ENCODE measurements around the gene KNOP1.
"Not testable (repeated sequence)": the region's sequence is repeated elsewhere in the genome, so short reads cannot be mapped to it uniquely, and the experiment has no call there.

Gene KNOP1

DNA sequence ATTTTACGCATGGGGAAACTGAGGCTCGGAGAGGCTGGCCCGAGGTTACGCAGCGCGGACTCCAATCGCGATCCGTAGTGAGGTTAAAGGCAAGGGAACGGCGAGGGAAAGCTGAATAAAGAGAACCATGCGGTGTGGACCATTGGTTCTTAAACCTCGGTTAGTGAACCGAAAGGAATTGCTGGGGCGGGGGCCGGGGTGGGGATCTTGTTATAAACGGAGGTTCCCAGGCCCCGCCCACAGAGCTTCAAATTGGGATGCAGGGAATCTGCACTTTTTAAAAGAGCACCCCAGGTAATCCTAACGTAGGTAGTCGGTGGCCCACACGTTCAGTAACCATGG is 568 bp upstream of the KNOP1 start:
- Histone ChIP-seq H3K36me3 (peaks cover 26% of the 10 kb centered on the region), H3K9me3 (ENCODE audit: severe bottlenecking) (no peaks in the 10 kb centered on the region), H3K27me3 (ENCODE audit: insufficient read depth, low read depth, severe bottlenecking) (no peaks in the 10 kb centered on the region), H3K4me3 (ENCODE audit: low read depth, low read length) (peak overlapping the region; percentile 98), H3K27ac (peak overlapping the region; percentile 92)
- TF ChIP-seq, protein P1, sequence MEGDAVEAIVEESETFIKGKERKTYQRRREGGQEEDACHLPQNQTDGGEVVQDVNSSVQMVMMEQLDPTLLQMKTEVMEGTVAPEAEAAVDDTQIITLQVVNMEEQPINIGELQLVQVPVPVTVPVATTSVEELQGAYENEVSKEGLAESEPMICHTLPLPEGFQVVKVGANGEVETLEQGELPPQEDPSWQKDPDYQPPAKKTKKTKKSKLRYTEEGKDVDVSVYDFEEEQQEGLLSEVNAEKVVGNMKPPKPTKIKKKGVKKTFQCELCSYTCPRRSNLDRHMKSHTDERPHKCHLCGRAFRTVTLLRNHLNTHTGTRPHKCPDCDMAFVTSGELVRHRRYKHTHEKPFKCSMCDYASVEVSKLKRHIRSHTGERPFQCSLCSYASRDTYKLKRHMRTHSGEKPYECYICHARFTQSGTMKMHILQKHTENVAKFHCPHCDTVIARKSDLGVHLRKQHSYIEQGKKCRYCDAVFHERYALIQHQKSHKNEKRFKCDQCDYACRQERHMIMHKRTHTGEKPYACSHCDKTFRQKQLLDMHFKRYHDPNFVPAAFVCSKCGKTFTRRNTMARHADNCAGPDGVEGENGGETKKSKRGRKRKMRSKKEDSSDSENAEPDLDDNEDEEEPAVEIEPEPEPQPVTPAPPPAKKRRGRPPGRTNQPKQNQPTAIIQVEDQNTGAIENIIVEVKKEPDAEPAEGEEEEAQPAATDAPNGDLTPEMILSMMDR (IDR thresholded peaks at IDR 0.05; ENCODE audit: low read depth, low read length) = no peak
- no peak for DNase-seq

DNA sequence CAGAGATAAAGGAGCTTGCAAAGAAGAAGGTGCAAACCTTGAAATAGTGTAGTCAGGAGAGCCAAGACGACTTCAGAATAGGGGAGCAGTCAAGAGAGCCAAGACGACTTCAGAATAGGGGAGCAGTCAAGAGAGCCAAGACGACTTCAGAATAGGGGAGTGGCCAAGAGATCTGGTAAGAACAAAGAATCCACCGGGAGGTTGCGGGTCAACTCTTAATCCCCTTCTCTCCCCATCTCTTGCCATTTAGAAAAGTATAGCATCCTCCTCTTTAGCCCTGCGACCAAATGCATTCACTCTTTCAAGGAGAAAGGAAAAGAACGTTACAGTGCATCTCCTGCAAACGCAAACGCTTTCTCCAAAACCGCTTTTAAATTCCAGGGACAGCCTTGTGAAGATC is 713 bp downstream of the KNOP1 start:
- no peaks in the 10 kb centered on the region for H3K9me3 ChIP-seq (ENCODE audit: severe bottlenecking)
- peak overlapping the region; percentile 98 for H3K4me3 ChIP-seq (ENCODE audit: low read depth, low read length)
- TF ChIP-seq, protein P1 (IDR thresholded peaks at IDR 0.05; ENCODE audit: low read depth, low read length) = no peak
- peaks cover 38% of the 10 kb centered on the region for H3K36me3 ChIP-seq
- DNase-seq = peak; percentile 17
- H3K27me3 ChIP-seq (ENCODE audit: insufficient read depth, low read depth, severe bottlenecking) = no peaks in the 10 kb centered on the region
- H3K27ac ChIP-seq = peak overlapping the region; percentile 92

DNA sequence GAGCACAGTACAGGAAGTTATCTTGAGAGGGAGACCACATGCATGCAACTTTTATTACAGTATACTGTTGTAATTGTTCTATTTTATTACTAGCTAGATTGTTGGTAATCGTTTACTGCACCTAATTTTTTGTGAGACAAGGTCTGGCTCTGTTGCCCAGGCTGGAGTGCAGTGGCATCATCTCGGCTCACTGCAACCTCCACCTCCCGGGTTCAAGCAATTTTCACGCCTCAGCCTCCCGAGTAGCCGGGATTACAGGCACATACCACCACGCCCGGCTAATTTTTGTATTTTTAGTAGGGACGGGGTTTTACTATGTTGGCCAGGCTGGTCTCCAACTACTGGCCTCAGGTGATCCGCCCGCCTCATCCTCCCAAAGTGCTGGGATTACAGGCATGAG is 1.3 kb downstream of the KNOP1 start:
- H3K27ac ChIP-seq = peak overlapping the region; percentile 92
- H3K27me3 ChIP-seq (ENCODE audit: insufficient read depth, low read depth, severe bottlenecking); H3K9me3 ChIP-seq (ENCODE audit: severe bottlenecking); DNase-seq: not testable (repeated sequence)
- H3K36me3 ChIP-seq = peaks cover 41% of the 10 kb centered on the region
- peak overlapping the region; percentile 98 for H3K4me3 ChIP-seq (ENCODE audit: low read depth, low read length)

DNA sequence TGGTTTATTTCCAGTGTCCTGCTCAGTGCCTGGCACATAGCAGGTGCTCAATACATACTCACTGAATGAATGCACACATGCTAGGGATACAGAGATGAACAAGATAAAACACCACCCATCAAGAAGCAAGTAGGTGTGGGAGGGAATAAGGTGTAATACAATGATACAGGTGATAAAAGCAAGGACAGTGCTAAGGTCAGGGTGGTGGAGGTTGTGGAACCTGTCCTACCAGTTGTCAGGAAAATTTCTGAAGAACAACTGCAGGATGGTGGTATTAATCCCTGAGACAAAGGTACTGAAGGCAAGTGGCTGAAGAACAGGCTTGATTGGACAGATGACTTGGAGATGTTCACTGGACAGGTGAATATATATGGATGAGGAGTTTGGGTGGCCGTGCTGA is 1.8 kb downstream of the KNOP1 start:
- DNase-seq = no peak
- Histone ChIP-seq H3K27me3 (ENCODE audit: insufficient read depth, low read depth, severe bottlenecking) (no peaks in the 10 kb centered on the region), H3K36me3 (peaks cover 47% of the 10 kb centered on the region), H3K27ac (no peak overlapping the region), H3K9me3 (ENCODE audit: severe bottlenecking) (no peaks in the 10 kb centered on the region), H3K4me3 (ENCODE audit: low read depth, low read length) (no peak overlapping the region)
- TF ChIP-seq, protein P1 (IDR thresholded peaks at IDR 0.05; ENCODE audit: low read depth, low read length) = no peak

DNA sequence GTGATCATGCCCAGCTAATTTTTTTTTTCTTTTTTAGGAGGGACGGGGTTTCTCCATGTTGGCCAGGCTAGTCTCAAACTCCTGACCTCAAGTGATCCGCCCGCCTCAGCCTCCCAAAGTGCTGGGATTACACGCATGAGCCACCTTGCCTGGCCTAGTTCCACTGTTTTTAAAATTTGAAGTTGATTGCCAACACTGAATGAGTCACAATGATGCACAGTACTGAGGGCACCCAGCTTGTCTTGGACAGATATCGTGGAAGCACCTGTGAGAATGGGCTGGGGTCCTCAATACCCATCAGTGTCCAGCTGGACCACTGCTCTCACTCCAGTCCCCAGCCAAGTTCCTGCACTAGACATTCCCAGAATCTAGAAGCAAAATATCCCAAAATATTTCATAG is 2.5 kb downstream of the KNOP1 start:
- Histone ChIP-seq H3K27ac (no peak overlapping the region), H3K4me3 (ENCODE audit: low read depth, low read length) (no peak overlapping the region), H3K36me3 (peaks cover 50% of the 10 kb centered on the region), H3K9me3 (ENCODE audit: severe bottlenecking) (no peaks in the 10 kb centered on the region), H3K27me3 (ENCODE audit: insufficient read depth, low read depth, severe bottlenecking) (no peaks in the 10 kb centered on the region)
- TF ChIP-seq, protein P1 (IDR thresholded peaks at IDR 0.05; ENCODE audit: low read depth, low read length) = no peak
- no peak for DNase-seq

DNA sequence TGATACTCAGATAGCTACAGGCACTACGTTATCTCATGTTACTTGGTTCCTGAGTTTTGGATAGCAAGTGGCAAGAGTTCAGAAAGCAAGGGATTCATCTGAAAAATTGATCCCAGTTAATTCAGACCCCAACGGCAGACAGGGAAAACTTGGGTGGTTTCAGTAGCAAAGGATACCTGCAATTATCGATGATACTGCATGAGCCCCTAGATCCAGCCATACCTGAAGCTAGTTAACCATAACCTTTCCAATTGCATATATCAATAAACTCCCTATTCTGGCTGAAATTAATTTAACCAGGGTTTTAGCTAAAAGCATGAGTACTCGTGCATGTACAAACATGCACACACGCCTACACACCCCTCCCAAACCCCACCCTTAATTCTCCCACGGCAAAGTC is 4.3 kb downstream of the KNOP1 start:
- DNase-seq = no peak
- TF ChIP-seq, protein P1 (IDR thresholded peaks at IDR 0.05; ENCODE audit: low read depth, low read length) = no peak
- no peaks in the 10 kb centered on the region for H3K9me3 ChIP-seq (ENCODE audit: severe bottlenecking)
- H3K4me3 ChIP-seq (ENCODE audit: low read depth, low read length) = no peak overlapping the region
- peaks cover 68% of the 10 kb centered on the region for H3K36me3 ChIP-seq
- no peak overlapping the region for H3K27ac ChIP-seq
- H3K27me3 ChIP-seq (ENCODE audit: insufficient read depth, low read depth, severe bottlenecking) = no peaks in the 10 kb centered on the region
